Lung (tissue), 12 donors: ENCODE results near the gene DAAM2. TPM values are rescaled to one million over a fixed set of nuclear protein-coding genes. Genes with fewer than 3 reads are reported as not detected.

Experiments
- ATAC-seq: fragments of 200-7000 bp; cut with Tn5 transposase; one replicate; pipeline ENCODE4 v1.9.1; 2020; ENCODE audit warnings: moderate number of reproducible peaks; ENCODE audit not compliant: insufficient read depth, low FRiP score
- DNase-seq, 3 donors: peaks; one replicate each; pipeline ENCODE4 v3.0.0-alpha.2; 2013 to 2017
- H3K27ac ChIP-seq, 2 donors: one replicate each; pipeline ENCODE4 v1.5.1; 2013; ENCODE audit warnings: mild to moderate bottlenecking in 2 of 2, moderate library complexity in 2 of 2, control low read depth in 1 of 2, inconsistent platforms in 1 of 2, low read depth in 1 of 2, low read length in 1 of 2
- H3K27me3 ChIP-seq, 3 donors: one replicate each; pipeline ENCODE4 v1.5.1; 2013; ENCODE audit warnings: low read length in 2 of 3; ENCODE audit not compliant: control insufficient read depth in 3 of 3, insufficient read depth in 3 of 3
- H3K36me3 ChIP-seq, 4 donors: one replicate each; pipeline ENCODE4 v1.5.1; 2013; ENCODE audit warnings: low read length in 4 of 4, mild to moderate bottlenecking in 1 of 4, moderate library complexity in 1 of 4; ENCODE audit not compliant: control insufficient read depth in 4 of 4, insufficient read depth in 4 of 4
- H3K4me1 ChIP-seq, 5 donors: one replicate each; pipeline ENCODE4 v1.5.1; 2013; ENCODE audit warnings: low read length in 5 of 5, mild to moderate bottlenecking in 2 of 5, moderate library complexity in 1 of 5; ENCODE audit not compliant: control insufficient read depth in 5 of 5, insufficient read depth in 5 of 5
- H3K4me3 ChIP-seq: one replicate; pipeline ENCODE4 v1.5.1; 2013; ENCODE audit warnings: mild to moderate bottlenecking, control low read depth, moderate library complexity
- H3K9ac ChIP-seq, 2 donors: one replicate each; pipeline ENCODE4 v1.5.1; 2013; ENCODE audit warnings: low read length in 2 of 2, control low read depth in 1 of 2; ENCODE audit not compliant: insufficient read depth in 1 of 2
- H3K9me3 ChIP-seq, 4 donors: one replicate each; pipeline ENCODE4 v1.5.1; 2013; ENCODE audit warnings: low read length in 3 of 4, mild to moderate bottlenecking in 1 of 4, moderate library complexity in 1 of 4; ENCODE audit not compliant: control insufficient read depth in 4 of 4, insufficient read depth in 3 of 4
- WGBS, 2 donors: extraction: QIAGEN DNeasy Blood & Tissue Kit; methylation state at CpG; one replicate each; pipeline ENCODE4 v1.1.7; 2013; 5-methylcytosine and 5-hydroxymethylcytosine counted together
- polyA plus RNA-seq, 2 donors: library from polyadenylated mRNA; stranded (reverse); fragments of 200-250 nt; gene quantifications; one replicate each; pipeline ENCODE4 v1.2.1, GENCODE V29; 2013
- total RNA-seq, 2 donors: library from RNA; depleted of rRNA in 1 of 2; stranded (reverse); fragments of >200 nt in 1 of 2; gene quantifications; one replicate each; pipeline ENCODE4 v1.2.1, GENCODE V29; 2014 to 2021
- TF ChIP-seq, protein P1 (sequence below): IDR thresholded peaks from 2 replicates; pipeline ENCODE4 v1.5.1; 2012; ENCODE audit warnings: mild to moderate bottlenecking; ENCODE audit errors: control extremely low read depth, extremely low read depth
- donor health status: control.
- donor health status: control.
- donor health status: Bipolar disorder and iron deficiency.
- donor health status: healthy.
- donor health status: DM: yes; HTN: yes; CAD: no.

The DAAM2 gene
- total and polyA plus RNA-seq, 4 donors, result 13.6 to 43.0 (median 28.5) TPM

DNA sequence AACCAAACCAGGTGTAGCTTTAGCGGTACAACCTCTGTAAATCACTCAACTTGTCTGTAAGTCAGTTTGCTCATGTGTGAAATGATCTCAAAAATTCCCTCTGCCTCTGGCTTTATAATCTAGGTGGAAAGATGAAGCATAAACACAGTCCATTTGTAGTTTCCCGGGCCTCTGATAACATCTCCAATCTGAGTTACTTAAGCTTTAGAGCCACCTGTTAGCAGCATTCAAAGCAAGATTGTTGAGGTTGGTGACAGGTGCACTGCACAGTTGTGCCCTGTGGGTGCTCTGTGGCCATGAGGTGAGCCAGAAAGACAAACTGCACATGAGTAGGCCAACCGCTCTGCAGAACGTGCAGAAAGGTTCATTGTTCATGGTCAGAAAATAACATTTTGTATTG, 88.4 kb downstream of the DAAM2 start:
- DNase-seq (no peak), ATAC-seq (no peak)
- 81 to 90% methylated on average over 4 of the region's 4 CpGs for WGBS, 2 donors
- H3K27me3 ChIP-seq, result no peaks in the 10 kb centered on the region
- peaks cover 0 to 31% (median 15%) of the 10 kb centered on the region in 4 donors for H3K36me3 ChIP-seq
- no peak overlapping the region for H3K4me3 ChIP-seq
- H3K4me1 ChIP-seq, result peaks cover 0 to 13% (median 9%) of the 10 kb centered on the region in 5 donors
- no peak overlapping the region for H3K9ac ChIP-seq
- no peaks in the 10 kb centered on the region for H3K9me3 ChIP-seq
- H3K27ac ChIP-seq, result no peak overlapping the region
- TF ChIP-seq, protein P1, sequence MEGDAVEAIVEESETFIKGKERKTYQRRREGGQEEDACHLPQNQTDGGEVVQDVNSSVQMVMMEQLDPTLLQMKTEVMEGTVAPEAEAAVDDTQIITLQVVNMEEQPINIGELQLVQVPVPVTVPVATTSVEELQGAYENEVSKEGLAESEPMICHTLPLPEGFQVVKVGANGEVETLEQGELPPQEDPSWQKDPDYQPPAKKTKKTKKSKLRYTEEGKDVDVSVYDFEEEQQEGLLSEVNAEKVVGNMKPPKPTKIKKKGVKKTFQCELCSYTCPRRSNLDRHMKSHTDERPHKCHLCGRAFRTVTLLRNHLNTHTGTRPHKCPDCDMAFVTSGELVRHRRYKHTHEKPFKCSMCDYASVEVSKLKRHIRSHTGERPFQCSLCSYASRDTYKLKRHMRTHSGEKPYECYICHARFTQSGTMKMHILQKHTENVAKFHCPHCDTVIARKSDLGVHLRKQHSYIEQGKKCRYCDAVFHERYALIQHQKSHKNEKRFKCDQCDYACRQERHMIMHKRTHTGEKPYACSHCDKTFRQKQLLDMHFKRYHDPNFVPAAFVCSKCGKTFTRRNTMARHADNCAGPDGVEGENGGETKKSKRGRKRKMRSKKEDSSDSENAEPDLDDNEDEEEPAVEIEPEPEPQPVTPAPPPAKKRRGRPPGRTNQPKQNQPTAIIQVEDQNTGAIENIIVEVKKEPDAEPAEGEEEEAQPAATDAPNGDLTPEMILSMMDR, result no peak

DNA sequence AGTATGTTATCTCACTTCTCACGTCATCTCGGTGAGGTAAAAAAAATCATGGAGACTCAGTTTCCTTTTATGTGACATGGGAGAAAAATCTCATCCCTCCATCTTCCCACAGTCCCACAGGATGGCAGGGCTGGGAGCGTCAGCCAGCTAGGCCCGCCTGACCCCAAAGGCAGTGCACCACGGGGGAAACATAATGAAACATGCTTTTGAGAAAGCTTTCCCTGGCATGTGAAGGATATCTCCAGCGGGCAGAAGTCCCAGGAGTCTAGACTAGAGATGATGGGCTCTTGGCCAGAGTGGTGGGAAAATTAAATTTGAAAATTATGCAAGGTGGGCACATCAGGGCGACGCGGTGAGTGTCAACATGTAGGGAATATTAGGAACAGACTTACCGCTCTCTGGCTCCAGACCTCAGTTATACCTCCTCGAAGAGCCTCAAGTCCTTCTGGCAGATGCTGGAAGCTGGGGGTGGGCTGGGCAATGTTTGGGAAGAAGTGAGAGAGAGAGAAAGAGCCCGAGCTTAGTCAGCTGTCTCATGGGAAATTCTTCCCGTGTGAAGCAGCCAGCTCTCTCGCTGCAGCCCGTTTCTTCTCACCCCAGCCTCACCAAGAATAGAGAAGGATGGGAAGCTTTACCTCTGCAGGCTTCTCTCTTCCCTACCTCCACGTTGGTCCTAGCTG, 89.8 kb downstream of the DAAM2 start:
- H3K27me3 ChIP-seq, result no peaks in the 10 kb centered on the region
- H3K4me1 ChIP-seq, result peaks cover 0 to 13% (median 9%) of the 10 kb centered on the region in 5 donors
- no peak overlapping the region for H3K9ac ChIP-seq
- H3K36me3 ChIP-seq, result peaks cover 0 to 26% (median 14%) of the 10 kb centered on the region in 4 donors
- peak; percentile 32 to 61 (median 56) for DNase-seq
- H3K4me3 ChIP-seq, result no peak overlapping the region
- no peaks in the 10 kb centered on the region for H3K9me3 ChIP-seq
- WGBS, 2 donors, result 68 to 75% methylated on average over 16 of the region's 16 CpGs
- no peak overlapping the region for H3K27ac ChIP-seq
- ATAC-seq, result no peak
- TF ChIP-seq, protein P1, result no peak

DNA sequence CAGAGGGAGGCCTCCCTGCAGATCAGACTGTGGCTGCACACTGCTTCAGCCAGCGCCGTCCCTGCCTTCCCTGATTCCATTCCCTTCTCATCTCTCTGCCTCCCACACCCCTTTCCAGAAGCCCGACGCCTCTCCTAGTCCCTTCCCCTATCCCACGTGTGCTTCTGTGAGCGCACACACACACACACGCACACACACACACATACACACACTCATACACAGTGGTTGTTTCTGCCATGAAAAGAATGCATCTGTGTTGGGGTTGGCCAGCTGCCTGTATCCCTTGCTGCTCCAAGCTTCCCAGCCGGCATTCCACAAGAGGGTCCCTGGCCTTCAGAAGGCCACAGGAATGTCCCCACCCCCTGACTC, 90.3 kb downstream of the DAAM2 start:
- ATAC-seq, result no peak

More for the DNA sequence above, 90.3 kb downstream of the DAAM2 start:
- H3K4me1 ChIP-seq, result peaks cover 0 to 14% (median 11%) of the 10 kb centered on the region in 5 donors
- no peaks in the 10 kb centered on the region for H3K27me3 ChIP-seq
- peaks cover 0 to 26% (median 13%) of the 10 kb centered on the region in 4 donors for H3K36me3 ChIP-seq
- H3K4me3 ChIP-seq, result no peak overlapping the region
- no peak overlapping the region for H3K9ac ChIP-seq
- WGBS, 2 donors, result 63 to 79% methylated on average over 8 of the region's 8 CpGs
- peak; percentile 82 to 86 (median 84) for DNase-seq
- H3K9me3 ChIP-seq, result no peaks in the 10 kb centered on the region
- TF ChIP-seq, protein P1, result no peak
- peak overlapping the region in 1 of 2 donors; percentile 32 for H3K27ac ChIP-seq
